Right lung (tissue), 10 donors: Measurements from ENCODE around the gene UPF3B. TPM values are rescaled to one million over a fixed set of nuclear protein-coding genes. Genes with fewer than 3 reads are reported as not detected.
"Not testable (repeated sequence)": the region's sequence is repeated elsewhere in the genome, so short reads cannot be mapped to it uniquely, and the experiment has no call there.

Source experiments
- DNase-seq, 2 donors: peaks; one replicate each; pipeline ENCODE4 v3.0.0-alpha.2; 2013
- long read RNA-seq, 8 donors: transcript quantifications; one replicate each; lab custom pipeline, GENCODE V29; 2026
- polyA plus RNA-seq, 5 donors: library from polyadenylated mRNA; unstranded; fragments of 120-200 nt; gene quantifications; one replicate each; pipeline versions ENCODE4 v1.2.1 to v1.2.3, GENCODE V29; 2013; ENCODE audit warnings: inconsistent platforms in 1 of 5, low replicate concordance in 1 of 5; ENCODE audit not compliant: insufficient read length in 5 of 5, insufficient read depth in 1 of 5

The UPF3B gene
- polyA plus RNA-seq: 10 to 100 TPM; 20.9 to 32.0 (median 27.7) TPM
- long read RNA-seq, donor 1, partial matches to known transcripts: 19 of 19 reads
- long read RNA-seq, donor 1, other reads (novel, unspliced or antisense): 0 of 19 reads
- long read RNA-seq, donor 2, partial matches to known transcripts: 0 of 3 reads
- long read RNA-seq, donor 2, other reads (novel, unspliced or antisense): 0 of 3 reads
- long read RNA-seq, donor 3: 0 reads
- long read RNA-seq, donor 4, partial matches to known transcripts: 70 of 500 reads
- long read RNA-seq, donor 4, other reads (novel, unspliced or antisense): 429 of 500 reads
- long read RNA-seq, donor 5, partial matches to known transcripts: 0 of 1 reads
- long read RNA-seq, donor 5, other reads (novel, unspliced or antisense): 0 of 1 reads
- long read RNA-seq, donor 6, transcript UPF3B-202 (10 exons, 2,335 nt): major isoform, 5 of 579 reads
- long read RNA-seq, donor 6, partial matches to known transcripts: 555 of 579 reads
- long read RNA-seq, donor 6, other reads (novel, unspliced or antisense): 18 of 579 reads
- long read RNA-seq, donor 7, partial matches to known transcripts: 0 of 5 reads
- long read RNA-seq, donor 7, other reads (novel, unspliced or antisense): 0 of 5 reads
- long read RNA-seq, donor 8, partial matches to known transcripts: 32 of 319 reads
- long read RNA-seq, donor 8, other reads (novel, unspliced or antisense): 287 of 319 reads

- DNase-seq: peak; percentile 92 to 94
Measured at GRCh38 chrX:119852382-119853353, at the start of gene UPF3B. UPF3B (minus strand) TSS chrX:119852963; CDS start chrX:119852928, 35 bp downstream.

- DNase-seq: no peak
Measured at GRCh38 chrX:119900976-119901375, 48.2 kb upstream of the UPF3B start.

- DNase-seq: no peak
Measured at GRCh38 chrX:119899125-119899524, 46.4 kb upstream of the UPF3B start.

GRCh38 chrX:119895843-119896326, 43.1 kb upstream of the UPF3B start, which contains the start of gene AKAP14:
AKAP14 (plus strand) TSS chrX:119895893; CDS start chrX:119903224, 7,331 bp downstream.
- DNase-seq: no peak

- not testable (repeated sequence) for DNase-seq
Measured at GRCh38 chrX:119891961-119892692, 39.4 kb upstream of the UPF3B start.

GRCh38 chrX:119890626-119891025, 37.9 kb upstream of the UPF3B start:
- not testable (repeated sequence) for DNase-seq

- peak in 1 of 2 donors; percentile 10 for DNase-seq
Measured at GRCh38 chrX:119887721-119888425, 35.1 kb upstream of the UPF3B start.

GRCh38 chrX:119885554-119886428, 33.0 kb upstream of the UPF3B start:
- DNase-seq: no peak

GRCh38 chrX:119880552-119881437, 28.0 kb upstream of the UPF3B start:
- peak in 1 of 2 donors; percentile 9 for DNase-seq

- DNase-seq: no peak
Measured at GRCh38 chrX:119880076-119880475, 27.3 kb upstream of the UPF3B start.

GRCh38 chrX:119878740-119879139, 26.0 kb upstream of the UPF3B start:
- DNase-seq: no peak

- peak; percentile 77 to 80 for DNase-seq
Measured at GRCh38 chrX:119871599-119872395, 19.0 kb upstream of the UPF3B start, which contains the start of the genes NDUFA1 and RNF113A. NDUFA1 (plus strand) TSS chrX:119871832; CDS start chrX:119871912, 80 bp downstream. RNF113A (minus strand) TSS chrX:119871733; CDS start chrX:119871613, 120 bp downstream.

GRCh38 chrX:119871245-119871598, 18.5 kb upstream of the UPF3B start:
- DNase-seq: no peak

GRCh38 chrX:119870626-119871131, 17.9 kb upstream of the UPF3B start:
- peak; percentile 6 to 13 for DNase-seq

- no peak for DNase-seq
Measured at GRCh38 chrX:119853444-119853843, 681 bp upstream of the UPF3B start.

GRCh38 chrX:119833905-119834304, 18.9 kb downstream of the UPF3B start:
- no peak for DNase-seq

- no peak for DNase-seq
Measured at GRCh38 chrX:119828446-119828845, 24.3 kb downstream of the UPF3B start.
